Stimulated activated CD8-positive, alpha-beta memory T cell treated with anti-CD3 and anti-CD28 coated beads, Interleukin-4, amount 100 ng/mL, for 4 hours (primary cell): ENCODE results near the gene CREBRF.
"Not testable (repeated sequence)": the region's sequence is repeated elsewhere in the genome, so short reads cannot be mapped to it uniquely, and the experiment has no call there.

Source experiments
- DNase-seq, 2 donors: peaks; one replicate each; pipeline ENCODE4 v3.0.0-alpha.2; 2020; ENCODE audit warnings: low read depth in 2 of 2, low spot score in 1 of 2

The CREBRF gene

DNA sequence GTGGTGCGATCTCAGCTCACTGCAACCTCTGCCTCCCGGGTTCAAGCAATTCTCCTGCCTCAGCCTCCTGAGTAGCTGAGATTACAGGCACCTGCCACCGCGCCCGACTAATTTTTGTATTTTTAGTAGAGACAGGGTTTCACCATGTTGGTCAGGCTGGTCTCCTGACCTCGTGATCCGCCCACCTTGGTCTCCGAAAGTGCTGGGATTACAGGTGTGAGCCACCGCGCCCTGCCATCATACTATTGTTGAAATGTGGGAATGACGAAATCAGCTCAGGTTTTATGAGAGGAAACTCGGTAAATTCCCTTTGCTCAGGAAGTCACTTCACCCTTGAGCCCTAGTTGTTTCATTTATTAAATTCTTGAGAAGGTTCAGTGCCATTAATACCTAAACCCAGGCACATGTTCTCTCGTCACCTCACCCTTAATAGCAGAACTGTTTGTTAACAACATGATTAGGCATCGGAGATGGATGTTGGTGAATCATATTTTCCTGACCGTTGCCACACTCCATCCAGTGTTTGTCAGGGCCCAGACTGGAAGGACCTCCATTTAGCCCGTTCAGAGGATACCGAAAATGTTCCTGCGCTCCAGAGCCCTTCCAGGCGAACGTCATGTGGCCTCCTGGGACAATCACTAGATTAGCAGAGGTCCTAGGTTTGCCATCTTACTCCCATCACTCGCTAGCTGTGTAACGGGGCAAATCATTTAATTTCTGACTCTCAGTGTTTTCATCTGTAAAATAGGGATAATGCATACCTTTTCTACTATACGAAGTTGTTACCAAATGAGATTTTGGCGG is 20.0 kb upstream of the CREBRF start:
- no peak for DNase-seq

DNA sequence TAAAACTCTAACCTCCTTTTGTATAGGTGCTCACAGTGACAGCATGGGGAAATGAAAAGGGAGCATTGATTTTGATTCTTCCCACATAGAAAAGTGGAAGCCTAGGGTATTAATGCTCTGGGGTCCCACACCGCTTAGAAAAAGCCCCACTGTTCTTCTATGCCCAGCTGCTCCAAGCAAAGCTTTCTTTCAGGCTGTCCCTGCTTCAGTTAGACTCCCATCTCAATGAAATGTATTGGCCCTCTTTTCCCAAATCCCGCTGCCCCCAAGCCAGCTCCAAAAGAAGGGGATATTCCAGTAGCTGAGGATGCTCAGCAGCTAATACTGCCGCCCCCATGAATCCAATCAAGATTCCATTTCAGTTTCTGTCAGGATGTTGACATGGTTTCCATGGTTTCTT is 17.0 kb upstream of the CREBRF start:
- no peak for DNase-seq

DNA sequence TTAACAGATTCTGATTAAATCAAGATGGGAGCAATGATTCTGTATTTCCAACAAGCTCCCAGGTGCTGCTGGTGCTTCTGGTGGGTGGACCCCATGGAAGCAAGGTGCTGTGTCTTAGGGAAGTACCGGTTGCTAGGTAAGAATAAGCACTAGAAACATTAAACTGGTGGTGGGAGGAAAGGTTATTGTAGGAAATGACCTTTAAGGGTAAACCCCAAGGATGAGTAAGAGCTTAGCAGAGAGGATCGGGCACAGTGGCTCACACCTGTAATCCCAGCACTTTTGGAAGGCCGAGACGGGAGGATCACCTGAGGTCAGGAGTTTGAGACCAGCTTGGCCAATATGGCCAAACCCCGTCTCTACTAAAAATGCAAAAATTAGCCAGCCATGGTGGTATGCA is 16.2 kb upstream of the CREBRF start:
- no peak for DNase-seq

DNA sequence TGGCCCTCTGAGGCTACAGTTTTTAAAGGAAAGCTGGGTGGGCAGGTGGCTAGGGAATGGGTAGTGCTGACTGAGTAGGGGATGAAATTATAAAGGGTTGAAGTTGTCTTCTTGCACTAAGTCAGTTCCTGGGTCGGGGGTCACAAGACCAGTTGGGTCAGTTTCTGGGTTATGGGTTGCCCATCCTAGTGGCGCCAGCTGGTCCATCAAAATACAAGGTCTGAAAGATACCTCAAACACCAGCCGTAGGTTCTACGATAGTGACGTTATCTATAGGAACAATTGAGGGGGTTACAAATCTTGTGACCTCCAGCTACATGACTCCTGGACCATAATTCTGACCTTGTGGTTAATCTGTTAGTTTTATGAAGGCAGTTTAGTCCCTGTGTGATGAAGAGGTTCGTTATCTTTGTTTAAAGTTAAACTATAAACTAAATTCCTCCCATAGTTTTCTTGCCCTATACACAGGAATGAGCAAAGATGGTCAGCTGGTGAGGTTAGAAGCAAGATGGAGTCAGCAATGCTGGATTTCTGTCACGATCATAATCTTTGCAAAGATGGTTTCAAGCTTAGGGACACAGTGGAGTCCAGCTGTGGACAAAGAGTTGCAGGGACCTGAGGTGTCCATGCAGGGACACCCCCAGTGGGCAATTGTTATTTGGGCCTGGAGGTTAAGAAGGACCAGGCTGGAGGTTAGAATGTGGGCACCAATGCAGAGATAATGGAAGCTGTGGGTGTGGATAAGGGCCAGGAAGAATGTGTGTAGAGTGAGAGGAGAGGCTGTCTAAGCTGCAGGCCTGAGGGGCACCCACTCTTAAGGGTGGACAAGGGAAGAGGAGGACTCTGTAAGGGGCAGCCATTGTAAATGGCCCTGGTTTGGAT is 14.0 kb upstream of the CREBRF start:
- DNase-seq = no peak

DNA sequence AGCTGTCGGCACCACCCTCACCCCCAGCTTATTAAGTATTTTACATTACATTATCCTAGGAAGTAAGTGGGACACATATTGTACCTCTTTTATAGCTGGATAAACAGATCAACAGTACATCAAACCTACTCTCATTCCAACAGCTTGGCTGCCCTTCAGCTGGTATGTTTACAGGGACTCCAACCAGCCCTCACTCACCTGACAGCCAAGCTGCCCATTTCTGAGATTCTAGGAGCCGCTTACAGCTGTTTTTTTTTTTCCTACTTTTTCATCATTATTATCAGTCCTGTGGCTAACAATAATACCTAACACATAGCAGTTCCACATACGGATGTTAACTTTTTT is 13.4 kb upstream of the CREBRF start:
- DNase-seq = no peak

DNA sequence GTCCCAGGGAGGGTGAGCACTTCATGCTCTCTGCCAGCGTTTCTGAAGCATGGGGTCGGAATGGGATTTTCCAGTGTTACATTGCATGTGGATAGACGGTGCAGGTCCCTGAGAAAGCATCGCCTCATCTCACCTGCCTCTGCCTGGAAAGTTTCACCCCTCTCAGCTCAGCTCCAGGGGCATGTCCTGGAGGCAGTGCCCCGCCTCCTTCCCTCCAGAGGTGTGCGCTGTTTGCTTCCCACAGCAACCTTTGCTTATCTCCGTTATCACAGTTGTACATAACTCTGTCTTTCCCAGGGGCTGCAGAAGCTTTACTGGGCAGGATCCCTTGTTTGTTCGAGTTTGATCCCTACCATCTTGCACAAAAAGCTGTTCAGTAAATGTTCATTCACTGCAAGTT is 10.7 kb upstream of the CREBRF start:
- no peak for DNase-seq

DNA sequence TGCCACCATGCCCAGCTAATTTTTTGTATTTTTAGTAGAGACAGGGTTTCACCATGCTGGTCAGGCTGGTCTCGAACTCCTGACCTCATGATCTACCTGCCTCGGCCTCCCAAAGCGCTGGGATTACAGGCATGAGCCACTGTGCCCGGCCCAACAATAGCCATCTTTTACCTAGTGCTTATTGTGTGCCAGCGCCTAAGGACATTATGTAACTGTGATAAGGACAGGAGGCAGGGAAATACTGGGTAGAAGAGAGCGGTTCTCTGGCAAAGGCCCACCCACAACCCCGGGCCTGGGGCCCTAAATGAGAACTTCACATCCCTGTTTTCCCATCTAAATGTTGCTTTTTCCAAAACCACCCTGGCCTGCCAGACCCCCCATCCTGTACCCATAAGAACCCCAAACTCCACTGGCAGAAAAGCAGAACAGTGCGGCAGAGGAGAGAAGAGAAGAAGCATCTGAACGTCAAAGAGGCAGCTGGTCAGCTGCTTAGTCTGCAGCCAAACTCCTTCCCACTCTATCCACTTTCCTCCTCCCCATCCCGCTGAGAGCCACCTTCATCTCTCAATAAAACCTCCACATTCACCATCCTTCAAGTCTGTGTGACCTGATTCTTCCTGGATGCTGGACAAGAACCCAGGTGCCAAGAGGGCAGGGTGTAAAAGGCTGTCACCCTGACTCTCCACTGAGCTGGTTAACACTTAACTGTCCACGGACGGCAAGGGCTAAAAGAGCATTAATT is 8.9 kb upstream of the CREBRF start:
- not testable (repeated sequence) for DNase-seq

DNA sequence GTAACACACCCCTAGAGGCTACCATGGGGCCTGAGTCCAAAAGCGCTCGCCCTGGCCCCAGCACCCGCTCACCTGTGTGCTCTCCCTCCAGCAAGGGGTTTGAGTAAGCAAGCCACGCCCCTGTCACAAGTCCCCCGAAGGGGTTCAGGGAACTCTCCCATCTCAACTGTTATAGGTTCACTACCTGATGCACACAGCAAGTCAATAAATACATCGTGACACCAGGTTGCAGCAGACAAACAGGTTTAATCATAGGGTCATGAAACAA is 8.4 kb upstream of the CREBRF start:
- DNase-seq = no peak

DNA sequence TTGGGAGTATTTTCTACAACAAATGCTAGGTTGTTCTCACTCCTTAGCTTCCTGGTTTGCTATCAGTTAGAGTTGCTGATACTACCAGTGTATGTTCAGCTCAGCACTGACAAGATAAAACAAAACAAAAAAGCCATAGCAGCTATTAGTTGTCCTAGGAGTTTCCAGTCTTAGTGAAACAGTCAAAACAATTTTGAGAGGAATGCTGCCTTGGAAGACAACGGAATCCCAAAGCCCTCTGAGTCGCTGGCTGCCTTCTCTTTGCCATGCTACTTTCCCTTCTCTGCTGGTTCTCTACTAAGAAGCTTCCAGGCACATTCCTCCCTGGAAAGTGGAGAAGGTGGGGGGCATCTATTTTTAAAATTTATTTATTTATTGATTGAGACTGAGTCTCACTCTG is 5.4 kb upstream of the CREBRF start:
- no peak for DNase-seq

DNA sequence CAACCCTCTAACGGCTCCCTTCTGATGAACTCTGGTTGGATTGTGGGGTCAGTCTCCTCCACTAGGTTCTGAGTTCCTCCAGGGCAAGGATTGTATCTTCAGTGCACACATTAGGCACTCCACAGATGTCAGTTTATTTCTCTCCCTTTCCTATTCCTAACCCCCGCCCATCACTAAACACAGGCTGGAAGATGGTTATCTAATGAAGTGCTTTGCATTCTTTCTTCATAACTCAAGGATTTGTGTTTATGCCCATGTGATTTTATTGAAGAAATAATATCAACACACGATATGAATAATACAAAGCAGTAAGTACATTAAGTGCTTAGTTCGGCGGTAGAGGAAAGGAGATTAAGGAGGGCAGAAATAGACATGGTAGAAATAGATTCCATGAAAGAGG is 4.4 kb upstream of the CREBRF start:
- DNase-seq = no peak

DNA sequence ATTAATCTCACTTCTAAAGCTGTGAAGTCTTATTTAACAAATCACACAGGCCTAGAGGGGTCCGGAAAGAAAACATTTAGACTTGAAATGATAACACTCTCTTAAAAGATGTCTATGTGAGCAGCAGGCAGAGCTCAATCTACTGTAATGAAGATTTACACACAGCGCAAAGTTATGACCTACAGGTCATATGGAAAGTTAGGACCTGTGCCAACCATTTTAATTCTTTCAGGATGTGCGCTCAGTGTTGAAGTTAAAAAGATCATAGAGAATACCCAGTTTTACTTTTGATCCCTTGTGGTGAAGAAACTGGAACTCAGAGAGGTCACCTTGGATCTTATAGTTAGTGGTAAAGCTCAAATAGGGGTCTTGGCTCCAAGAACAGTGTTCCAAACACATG is 3.1 kb upstream of the CREBRF start:
- DNase-seq = no peak

DNA sequence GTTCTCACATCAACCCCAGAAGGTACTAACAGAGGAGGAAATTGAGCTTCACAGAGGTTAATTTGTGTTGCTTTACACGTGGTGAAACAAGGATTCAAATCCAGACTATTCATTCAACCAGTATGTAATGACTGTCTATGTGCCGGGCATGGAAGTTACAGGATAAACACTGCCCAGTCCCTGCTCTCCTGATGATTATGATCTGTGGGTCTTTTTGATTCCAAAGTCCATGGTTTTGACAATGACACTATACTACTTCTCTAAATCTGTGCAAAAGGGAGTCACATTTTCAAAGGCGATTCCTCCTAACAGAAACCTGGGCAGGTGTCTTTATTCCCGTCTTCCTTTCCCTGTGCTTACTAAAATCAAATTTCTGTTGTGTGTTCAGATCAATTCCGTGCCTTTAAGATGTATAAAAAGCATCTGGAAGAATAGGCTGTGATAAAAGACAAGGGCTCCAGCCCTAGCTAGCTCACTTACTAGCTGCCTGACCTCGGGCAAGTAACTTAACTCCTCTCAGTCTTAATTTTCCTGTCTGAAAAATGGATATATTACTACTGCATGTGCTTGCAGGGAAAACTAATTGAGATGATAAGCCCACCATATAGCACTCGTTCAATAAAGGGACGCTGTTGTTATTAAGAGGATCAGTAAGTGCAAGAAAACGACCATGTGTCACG is 970 bp upstream of the CREBRF start:
- DNase-seq = no peak

DNA sequence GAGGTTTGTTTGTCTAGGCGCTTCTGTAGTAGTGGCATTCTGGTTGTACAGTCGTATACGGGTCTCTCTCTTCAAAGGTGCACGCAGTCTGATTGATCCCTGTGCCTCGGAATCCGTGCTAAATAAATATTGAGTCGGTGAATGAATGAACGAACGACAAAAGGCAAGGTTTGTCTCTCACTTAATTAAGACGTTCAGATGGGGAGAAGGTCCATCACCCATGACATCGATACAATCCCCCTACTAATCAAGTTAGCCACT is 500 bp upstream of the CREBRF start:
- DNase-seq = no peak

DNA sequence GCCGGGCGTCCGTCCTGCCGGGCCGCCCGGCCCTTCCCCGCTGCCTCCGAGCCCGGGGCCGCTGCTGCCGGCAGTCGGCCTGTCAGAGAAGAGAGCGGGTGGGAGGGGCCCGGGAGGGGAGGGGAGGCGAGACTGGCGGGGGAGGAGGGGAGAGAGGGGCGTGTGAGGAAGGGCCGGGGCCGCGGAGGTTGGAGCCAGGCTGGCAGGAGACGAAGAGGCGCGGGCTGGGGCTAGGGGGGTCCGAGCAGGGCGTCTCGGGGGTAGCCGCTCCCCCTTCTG is 570 bp downstream of the CREBRF start:
- no peak for DNase-seq

DNA sequence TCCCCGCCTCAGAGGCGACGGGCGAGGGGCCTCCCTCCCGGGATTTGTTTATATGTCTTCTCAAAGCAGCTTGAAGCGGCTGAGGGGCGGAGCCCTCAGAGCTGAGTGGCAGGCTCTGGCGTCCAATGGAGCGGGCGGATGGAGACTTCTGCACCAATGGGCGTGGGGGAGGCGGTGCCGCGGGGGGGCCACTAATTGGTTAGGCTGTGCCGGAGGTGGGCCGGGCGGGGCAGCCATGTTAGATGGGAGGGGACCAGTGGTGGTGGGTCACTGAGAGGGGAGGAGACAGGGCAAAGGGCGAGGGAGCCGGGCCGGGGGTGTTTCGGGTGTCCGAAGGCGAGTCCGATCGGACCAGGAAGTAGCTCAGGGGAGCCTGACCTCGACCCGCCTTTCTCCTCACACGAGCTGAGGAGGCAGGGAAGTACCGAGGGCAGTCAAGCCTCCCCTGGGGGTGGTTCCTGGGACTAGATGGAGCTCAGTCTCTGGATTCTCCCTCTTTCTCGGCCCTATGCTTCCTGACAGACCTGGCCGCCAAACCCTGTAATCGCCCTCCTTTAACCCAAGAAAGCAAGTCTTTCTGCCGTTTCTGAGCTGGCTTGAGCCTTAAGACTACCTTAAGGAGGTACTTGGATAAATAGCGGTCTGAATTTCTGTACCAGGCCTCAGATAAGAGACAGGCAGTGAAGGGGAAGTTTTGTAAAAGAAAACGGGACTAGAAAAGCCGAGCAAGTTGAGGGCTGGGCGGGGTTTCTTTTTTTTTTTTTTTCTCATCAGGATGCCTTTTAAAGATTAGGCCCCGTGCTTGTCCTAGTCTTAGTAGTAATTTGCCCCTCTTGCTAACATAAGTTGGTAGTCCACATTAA is 1.1 kb downstream of the CREBRF start:
- peak; percentile 97 to 98 for DNase-seq

DNA sequence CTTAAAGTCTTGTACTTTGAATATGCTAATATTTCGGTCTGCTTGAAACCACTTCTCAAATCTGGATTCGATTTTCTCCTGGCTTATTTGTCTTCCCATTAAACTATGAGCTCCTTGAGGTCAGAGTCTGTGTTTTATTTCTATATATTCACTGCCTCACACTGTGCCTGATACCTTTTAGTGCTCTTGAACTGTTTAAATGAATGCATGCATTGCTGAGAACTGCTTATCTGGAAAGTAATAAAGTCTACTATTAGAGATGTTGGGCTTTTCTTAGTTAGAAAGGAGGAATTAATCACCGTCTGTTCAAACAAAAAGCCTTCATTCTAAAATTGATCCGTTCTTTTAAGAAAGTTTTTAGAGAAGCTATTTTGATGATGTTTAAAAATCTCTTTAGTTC is 6.0 kb downstream of the CREBRF start:
- no peak for DNase-seq

DNA sequence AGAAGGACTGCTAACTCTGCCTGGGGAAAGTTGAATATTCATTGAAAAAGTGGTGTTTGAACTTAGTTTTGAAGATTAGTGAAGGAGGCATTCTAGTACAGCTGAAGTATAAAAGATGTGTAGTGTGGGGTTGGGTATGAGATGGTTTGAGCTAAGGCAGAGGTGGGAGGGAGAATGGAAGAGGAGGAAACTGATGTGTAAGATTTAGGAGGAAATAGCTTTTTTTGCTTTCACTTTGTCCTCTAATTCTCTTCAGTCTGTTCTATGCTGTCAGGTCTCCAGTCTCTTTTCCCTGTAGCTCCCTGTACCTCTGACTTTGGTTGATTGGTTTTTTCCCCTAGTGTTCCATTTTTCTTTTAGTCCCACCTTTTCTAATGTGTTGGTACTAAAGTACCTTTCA is 9.0 kb downstream of the CREBRF start:
- no peak for DNase-seq

DNA sequence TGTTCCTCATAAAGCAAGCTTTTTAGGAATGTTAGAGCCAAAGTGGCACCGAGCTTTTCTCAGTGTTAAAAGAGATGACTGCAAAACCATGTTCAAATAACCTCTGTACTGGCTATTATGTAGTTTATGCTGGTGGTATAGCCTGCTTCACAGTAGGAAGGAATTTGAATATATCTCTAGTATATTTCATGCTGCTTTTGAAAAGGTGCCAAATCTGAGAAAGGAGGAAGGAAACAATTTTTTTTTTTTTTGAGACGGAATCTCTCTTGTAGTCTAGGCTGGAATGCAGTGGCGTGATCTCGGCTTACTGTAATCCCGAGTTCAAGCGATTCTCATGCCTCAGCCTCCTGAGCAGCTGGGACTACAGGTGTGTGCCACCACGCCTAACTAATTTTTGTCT is 13.5 kb downstream of the CREBRF start:
- DNase-seq = no peak

DNA sequence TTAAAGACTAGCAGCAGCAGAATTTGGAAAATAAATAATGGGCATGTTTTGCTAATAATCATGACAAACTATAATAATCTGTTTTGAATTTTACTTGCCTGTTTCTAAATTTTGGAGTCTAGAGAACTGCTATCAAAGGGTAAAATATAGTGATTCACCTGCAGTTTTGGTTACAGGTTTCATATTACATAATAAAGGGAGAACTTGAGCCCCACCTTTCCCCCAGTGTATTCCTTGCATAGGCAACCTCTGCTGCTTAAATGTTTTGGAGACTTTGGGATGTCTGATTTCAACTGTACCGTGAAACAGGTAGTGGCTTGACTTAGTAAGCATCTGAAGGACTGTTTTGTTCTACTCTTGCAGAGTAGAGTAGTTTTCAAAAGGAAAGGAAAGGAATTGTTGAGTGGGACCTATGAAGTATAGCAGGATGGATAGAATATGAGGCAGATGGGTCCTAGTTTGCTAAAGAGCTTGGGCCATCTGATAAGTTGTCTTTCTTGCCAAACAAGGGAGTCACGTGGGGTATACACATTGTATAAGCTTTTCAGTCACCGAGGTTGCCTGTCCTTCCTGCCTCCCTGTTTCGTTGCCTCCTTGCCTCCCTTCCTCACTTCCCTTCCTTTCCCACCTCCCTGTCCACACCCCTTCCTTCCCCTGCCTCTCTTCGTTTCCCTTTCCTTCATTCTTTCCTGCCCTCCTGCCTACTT is 19.1 kb downstream of the CREBRF start:
- no peak for DNase-seq

DNA sequence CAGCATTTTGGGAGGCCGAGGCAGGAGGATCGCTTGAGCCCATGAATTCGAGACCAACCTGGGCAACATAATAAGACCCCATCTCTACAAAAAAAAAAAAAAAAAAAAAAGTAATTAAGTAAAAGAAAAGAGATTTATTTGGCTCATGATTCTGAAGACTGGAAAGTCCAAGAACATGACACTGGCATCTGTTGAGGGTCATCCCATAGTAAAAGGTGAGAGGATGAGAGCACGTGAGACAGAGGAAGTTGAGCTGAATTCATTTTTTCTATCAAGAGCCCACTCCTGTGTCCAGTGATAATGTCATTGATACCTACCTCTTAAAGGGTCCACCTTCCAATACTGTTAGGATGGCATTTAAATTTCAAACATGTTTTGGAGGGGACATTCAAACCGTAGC is 19.8 kb downstream of the CREBRF start:
- DNase-seq = no peak

DNA sequence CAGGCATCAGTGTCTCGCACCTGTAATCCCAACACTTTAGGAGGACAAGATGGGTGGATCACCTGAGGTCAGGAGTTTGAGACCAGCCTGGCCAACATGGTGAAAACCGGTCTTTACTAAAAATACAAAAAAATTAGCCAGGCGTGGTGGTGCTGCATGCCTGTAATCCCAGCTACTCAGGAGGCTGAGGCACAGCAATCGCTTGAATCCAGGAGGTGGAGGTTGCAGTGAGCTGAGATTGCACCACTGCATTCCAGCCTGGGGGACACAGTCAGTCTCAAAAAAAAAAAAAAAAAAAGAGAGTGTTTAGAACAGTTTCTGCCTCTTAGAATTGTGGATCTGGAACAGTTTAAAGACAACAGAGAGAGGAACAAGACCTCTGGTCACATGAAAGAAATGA is 20.3 kb downstream of the CREBRF start:
- DNase-seq = not testable (repeated sequence)
